HG02571 (cell line): ENCODE results near the gene TIMM50.

ENCODE experiments used
- ATAC-seq: cut with Tn5 transposase; IDR thresholded peaks from one replicate; pipeline ENCODE4 v1.9.1; 2021; ENCODE audit warnings: mild to moderate bottlenecking, moderate library complexity; ENCODE audit not compliant: unreplicated experiment

The TIMM50 gene

GRCh38 chr19:39498798-39499642, 18.4 kb downstream of the TIMM50 start, which contains the start of gene DLL3:
TSS of gene DLL3 (plus strand) at chr19:39498947. CDS start at chr19:39498975, 28 bp downstream.
- ATAC-seq, result no peak

GRCh38 chr19:39499932-39500331, 19.3 kb downstream of the TIMM50 start:
- no peak for ATAC-seq

GRCh38 chr19:39500543-39500942, 19.9 kb downstream of the TIMM50 start:
- no peak for ATAC-seq

GRCh38 chr19:39501340-39501739, 20.7 kb downstream of the TIMM50 start:
- ATAC-seq, result no peak

- ATAC-seq, result no peak
Measured at GRCh38 chr19:39502640-39503417, 22.2 kb downstream of the TIMM50 start.

- no peak for ATAC-seq
Measured at GRCh38 chr19:39506598-39506943, 25.9 kb downstream of the TIMM50 start.

- ATAC-seq, result no peak
Measured at GRCh38 chr19:39506944-39507714, 26.5 kb downstream of the TIMM50 start.

GRCh38 chr19:39507715-39508364, 27.2 kb downstream of the TIMM50 start:
- ATAC-seq, result no peak

GRCh38 chr19:39508629-39509028, 28.0 kb downstream of the TIMM50 start:
- no peak for ATAC-seq

GRCh38 chr19:39509233-39509632, 28.6 kb downstream of the TIMM50 start:
- ATAC-seq, result no peak

- no peak for ATAC-seq
Measured at GRCh38 chr19:39512988-39513387, 32.4 kb downstream of the TIMM50 start.

GRCh38 chr19:39514840-39515550, 34.4 kb downstream of the TIMM50 start, which contains the start of gene SELENOV:
TSS of gene SELENOV (plus strand) at chr19:39515139. CDS start at chr19:39515213, 74 bp downstream.
- ATAC-seq, result no peak

- ATAC-seq, result no peak
Measured at GRCh38 chr19:39515551-39516191, 35.0 kb downstream of the TIMM50 start.

- no peak for ATAC-seq
Measured at GRCh38 chr19:39516270-39516669, 35.6 kb downstream of the TIMM50 start.

GRCh38 chr19:39517432-39517831, 36.8 kb downstream of the TIMM50 start:
- ATAC-seq, result no peak

GRCh38 chr19:39518458-39518857, 37.8 kb downstream of the TIMM50 start:
- ATAC-seq, result no peak

- no peak for ATAC-seq
Measured at GRCh38 chr19:39518975-39519374, 38.3 kb downstream of the TIMM50 start.

- ATAC-seq, result no peak
Measured at GRCh38 chr19:39520541-39521484, 40.2 kb downstream of the TIMM50 start.
